SKM-1 treated with dmso at 0.1 percent for 144 hours (cell line): ENCODE results near the gene NTMT2.
"Not testable (repeated sequence)": the region's sequence is repeated elsewhere in the genome, so short reads cannot be mapped to it uniquely, and the experiment has no call there.

Source experiments
- DNase-seq: peaks from one replicate; lab custom pipeline; 2025; ENCODE audit not compliant: unreplicated experiment; lab: John Stamatoyannopoulos, UW

Gene NTMT2

GRCh38 chr1:170145770-170146676 lies at the start of gene NTMT2:
TSS of gene NTMT2 (plus strand) at chr1:170145959. CDS start at chr1:170146108, 149 bp downstream.
- no peak for DNase-seq

DNA sequence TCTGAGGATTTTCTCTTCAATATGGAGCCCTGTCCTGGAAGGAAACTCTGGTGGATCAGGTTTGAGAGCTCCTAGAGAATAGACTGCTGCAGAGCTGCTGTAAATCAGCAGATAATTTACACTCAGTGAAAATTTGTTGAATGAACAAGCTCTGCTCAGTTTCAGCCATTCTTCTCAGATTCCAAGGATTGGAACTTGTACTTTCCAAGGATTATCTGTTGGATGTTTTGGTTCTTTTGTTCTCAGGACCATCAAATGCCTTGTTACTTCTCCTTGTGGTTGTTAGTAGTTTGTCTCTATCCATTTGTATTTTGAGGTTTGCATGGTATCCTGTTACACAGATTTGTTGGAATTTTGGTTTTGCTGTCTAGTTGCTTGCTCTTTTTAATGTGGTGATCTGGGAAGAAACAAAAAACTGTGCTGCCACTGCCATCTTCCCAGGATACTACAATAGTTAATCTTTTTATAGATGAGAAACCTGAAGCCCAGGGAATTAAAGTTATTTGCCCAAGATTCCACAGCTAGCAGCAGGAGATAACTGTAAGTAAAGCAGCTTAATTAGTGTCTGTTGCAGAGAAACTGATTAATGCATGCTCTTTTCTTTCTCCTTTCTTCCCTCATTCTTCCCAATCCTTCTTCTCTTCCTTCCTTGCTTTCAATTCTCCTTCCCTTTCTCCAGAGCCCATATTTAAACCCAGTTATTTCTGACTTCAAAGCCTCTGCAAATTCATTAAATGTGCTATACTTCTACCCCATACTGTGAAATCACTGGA lies 49.6 kb upstream of the NTMT2 start:
- no peak for DNase-seq

GRCh38 chr1:170096806-170097340 lies 48.9 kb upstream of the NTMT2 start:
- no peak for DNase-seq

- no peak for DNase-seq
Measured at GRCh38 chr1:170097449-170097948, 48.3 kb upstream of the NTMT2 start.

DNA sequence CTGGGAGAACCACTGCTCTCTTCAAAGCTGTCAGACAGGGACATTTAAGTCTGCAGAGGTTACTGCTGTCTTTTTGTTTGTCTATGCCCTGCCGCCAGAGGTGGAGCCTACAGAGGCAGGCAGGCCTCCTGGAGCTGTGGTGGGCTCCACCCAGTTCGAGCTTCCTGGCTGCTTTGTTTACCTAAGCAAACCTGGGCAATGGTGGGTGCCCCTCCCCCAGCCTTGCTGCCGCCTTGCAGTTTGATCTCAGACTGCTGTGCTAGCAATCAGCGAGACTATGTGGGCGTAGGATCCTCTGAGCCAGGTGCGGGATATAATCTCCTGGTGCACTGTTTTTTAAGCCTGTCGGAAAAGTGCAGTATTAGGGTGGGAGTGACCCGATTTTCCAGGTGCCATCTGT lies 32.6 kb upstream of the NTMT2 start:
- not testable (repeated sequence) for DNase-seq

DNA sequence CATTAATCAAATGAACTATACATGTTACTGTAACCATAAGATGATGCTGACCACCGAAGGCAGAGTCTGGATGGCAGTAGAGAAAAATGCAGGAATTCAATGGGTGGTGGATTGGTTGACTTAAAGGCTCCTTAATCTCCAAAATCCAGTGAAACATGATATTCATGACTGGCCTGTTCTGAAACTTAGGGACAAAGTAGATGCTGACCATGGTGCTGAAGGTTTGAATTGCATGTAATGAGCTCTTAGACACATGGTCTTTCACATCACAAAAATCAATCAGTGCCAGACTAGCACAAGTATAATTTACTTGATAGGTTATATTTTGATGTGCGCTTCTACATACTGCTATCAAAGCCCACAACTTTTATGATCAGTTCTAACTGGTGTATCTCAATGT lies 30.9 kb upstream of the NTMT2 start:
- DNase-seq: no peak

DNA sequence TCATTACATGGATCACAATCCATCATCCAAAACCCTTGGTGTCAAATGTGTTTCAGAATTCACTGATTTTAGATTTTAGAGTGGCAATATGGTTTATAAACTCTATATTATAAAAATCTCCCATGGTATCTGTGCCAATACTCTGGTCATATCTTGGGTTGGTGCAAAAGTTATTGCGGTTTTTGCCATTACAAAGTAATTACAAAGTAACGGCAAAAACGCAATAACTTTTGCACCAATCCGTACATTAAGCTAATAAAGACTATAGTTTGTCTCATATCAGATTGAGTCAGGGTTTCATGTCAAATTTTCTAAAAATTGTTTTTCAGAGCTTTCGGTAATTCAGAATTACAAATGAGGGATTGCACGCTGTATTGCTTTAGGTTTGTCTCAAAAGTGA lies 23.4 kb upstream of the NTMT2 start:
- DNase-seq: no peak

GRCh38 chr1:170125269-170125668 lies 20.5 kb upstream of the NTMT2 start:
- DNase-seq: no peak

- DNase-seq: no peak
Measured at GRCh38 chr1:170126696-170127095, 19.1 kb upstream of the NTMT2 start.

DNA sequence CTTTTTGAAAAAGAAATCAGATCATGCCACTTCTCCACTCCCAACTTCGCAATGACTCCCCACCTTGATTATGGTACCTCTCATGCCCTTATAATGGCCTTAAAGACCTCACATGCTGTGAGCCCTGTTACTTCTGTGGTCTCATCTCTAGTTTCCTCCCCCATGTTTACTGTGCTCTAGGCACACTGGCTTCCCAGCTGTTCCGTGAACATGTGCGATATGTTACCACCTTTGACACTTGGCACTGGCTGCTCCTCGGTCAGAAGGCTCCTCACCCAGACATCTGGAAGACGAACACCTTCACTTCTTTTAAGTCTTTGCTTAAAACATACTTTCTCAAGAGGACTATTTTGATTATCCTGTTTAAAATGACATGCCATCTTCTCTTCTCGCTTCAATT lies 14.3 kb upstream of the NTMT2 start:
- no peak for DNase-seq

- DNase-seq: no peak
Measured at GRCh38 chr1:170131984-170132383, 13.8 kb upstream of the NTMT2 start.

- DNase-seq: no peak
Measured at GRCh38 chr1:170133766-170134495, 11.8 kb upstream of the NTMT2 start.

GRCh38 chr1:170134521-170134920 lies 11.2 kb upstream of the NTMT2 start:
- no peak for DNase-seq

DNA sequence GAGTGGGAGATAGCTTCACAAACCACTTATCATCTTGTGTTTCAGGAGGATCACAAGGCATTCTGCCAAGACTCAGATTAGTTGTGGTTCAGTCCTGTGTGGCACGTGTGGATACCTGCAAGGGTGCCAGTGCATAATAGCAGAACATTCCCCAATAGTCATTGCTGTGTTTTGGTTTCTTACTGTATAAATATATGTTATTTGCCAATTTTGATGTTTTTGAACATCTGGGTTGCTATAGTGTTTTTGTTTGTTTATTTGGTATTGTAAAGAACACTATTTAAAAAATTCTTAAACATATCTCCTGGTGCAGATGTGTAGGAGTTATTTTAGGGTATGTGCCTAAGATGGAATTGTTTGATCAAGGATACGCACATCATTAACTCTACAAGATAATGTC lies 5.4 kb upstream of the NTMT2 start:
- no peak for DNase-seq

DNA sequence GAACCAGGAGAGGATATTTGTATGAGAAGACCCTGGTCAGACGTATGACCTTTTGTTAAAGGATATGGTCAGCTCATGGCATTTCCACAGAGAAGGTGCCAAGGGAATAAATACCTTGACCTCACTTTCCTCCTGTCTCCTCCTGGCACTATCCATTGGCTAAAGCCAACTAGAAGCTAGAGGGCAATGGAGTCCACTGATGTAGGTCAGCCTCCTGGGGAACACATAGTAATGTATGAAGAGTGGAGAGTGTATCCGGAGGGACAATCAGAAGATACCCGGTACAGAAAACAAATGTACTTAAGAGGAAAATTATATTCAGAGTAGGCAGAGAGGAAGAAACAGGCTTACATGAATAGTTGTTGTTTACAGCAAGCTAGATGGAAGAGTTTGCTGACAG lies 698 bp upstream of the NTMT2 start:
- DNase-seq: no peak

- DNase-seq: no peak
Measured at GRCh38 chr1:170146720-170147263, 1.0 kb downstream of the NTMT2 start.

DNA sequence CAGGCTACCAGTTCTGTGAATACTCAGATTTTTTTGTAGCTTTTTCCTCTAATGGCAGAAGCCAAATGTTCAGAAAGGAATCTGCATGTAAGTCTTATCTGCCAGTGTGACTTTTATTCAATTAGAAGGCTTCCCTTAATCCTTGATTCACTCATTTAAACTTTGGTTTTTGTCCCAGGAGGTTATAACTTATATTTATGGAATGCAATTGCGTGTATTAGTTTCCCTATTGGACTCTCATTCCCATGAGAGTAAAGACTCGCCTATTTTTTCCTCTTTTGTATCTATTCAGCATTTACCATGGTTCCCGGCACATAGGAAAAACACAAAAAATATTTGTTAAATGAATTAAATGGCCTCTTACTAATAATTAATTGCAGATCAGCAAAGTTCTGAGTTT lies 3.5 kb downstream of the NTMT2 start:
- DNase-seq: no peak

GRCh38 chr1:170150016-170150415 lies 4.3 kb downstream of the NTMT2 start:
- DNase-seq: no peak

GRCh38 chr1:170150921-170151320 lies 5.2 kb downstream of the NTMT2 start:
- no peak for DNase-seq

GRCh38 chr1:170153417-170153816 lies 7.7 kb downstream of the NTMT2 start:
- no peak for DNase-seq

- DNase-seq: no peak
Measured at GRCh38 chr1:170155055-170155454, 9.3 kb downstream of the NTMT2 start.
